COLO668 (cell line): ENCODE measurements around the gene RAB7A.
A peak's percentile ranks its signal among the peaks of the same experiment; 100 is the strongest.

Experiments
- DNase-seq: peaks from one replicate; lab custom pipeline; 2025; ENCODE audit not compliant: unreplicated experiment; lab: John Stamatoyannopoulos, UW

Gene RAB7A

GRCh38 chr3:128726023-128727016 is at the start of gene RAB7A:
Gene RAB7A, plus strand, starts transcription at chr3:128726183. Its CDS starts 69,185 bp downstream, at chr3:128795368.
- peak; percentile 94 for DNase-seq

- no peak for DNase-seq
Observed at GRCh38 chr3:128679338-128679737, 46.6 kb upstream of the RAB7A start.

GRCh38 chr3:128680603-128681368 is 45.2 kb upstream of the RAB7A start:
- peak; percentile 91 for DNase-seq

GRCh38 chr3:128681369-128681829 is 44.6 kb upstream of the RAB7A start:
- DNase-seq, result no peak

- DNase-seq, result no peak
Observed at GRCh38 chr3:128683957-128684356, 42.0 kb upstream of the RAB7A start.

GRCh38 chr3:128684986-128685726 is 40.8 kb upstream of the RAB7A start:
- DNase-seq, result no peak

- no peak for DNase-seq
Observed at GRCh38 chr3:128686465-128686864, 39.5 kb upstream of the RAB7A start.

GRCh38 chr3:128689060-128689459 is 36.9 kb upstream of the RAB7A start:
- DNase-seq, result no peak

GRCh38 chr3:128693696-128694095 is 32.3 kb upstream of the RAB7A start:
- no peak for DNase-seq

- no peak for DNase-seq
Observed at GRCh38 chr3:128697341-128697740, 28.6 kb upstream of the RAB7A start.

GRCh38 chr3:128698211-128699047 is 27.6 kb upstream of the RAB7A start:
- peak; percentile 39 for DNase-seq

- DNase-seq, result no peak
Observed at GRCh38 chr3:128701342-128702212, 24.4 kb upstream of the RAB7A start.

- DNase-seq, result no peak
Observed at GRCh38 chr3:128702391-128702790, 23.6 kb upstream of the RAB7A start.

GRCh38 chr3:128703561-128703960 is 22.4 kb upstream of the RAB7A start:
- DNase-seq, result no peak

- peak; percentile 7 for DNase-seq
Observed at GRCh38 chr3:128706086-128706615, 19.8 kb upstream of the RAB7A start.

GRCh38 chr3:128707928-128708494 is 18.0 kb upstream of the RAB7A start:
- DNase-seq, result no peak

GRCh38 chr3:128709038-128709437 is 16.9 kb upstream of the RAB7A start:
- DNase-seq, result no peak

GRCh38 chr3:128709506-128710210 is 16.3 kb upstream of the RAB7A start:
- no peak for DNase-seq
